Measurements from ENCODE around the gene WNT9A. TPM values are rescaled to one million over a fixed set of nuclear protein-coding genes. Genes with fewer than 3 reads are reported as not detected.
A peak's percentile ranks its signal among the peaks of the same experiment; 100 is the strongest.

The WNT9A gene
- total and polyA plus RNA-seq, 8 donors = 0.72 to 2.9 (median 1.6) TPM

DNA sequence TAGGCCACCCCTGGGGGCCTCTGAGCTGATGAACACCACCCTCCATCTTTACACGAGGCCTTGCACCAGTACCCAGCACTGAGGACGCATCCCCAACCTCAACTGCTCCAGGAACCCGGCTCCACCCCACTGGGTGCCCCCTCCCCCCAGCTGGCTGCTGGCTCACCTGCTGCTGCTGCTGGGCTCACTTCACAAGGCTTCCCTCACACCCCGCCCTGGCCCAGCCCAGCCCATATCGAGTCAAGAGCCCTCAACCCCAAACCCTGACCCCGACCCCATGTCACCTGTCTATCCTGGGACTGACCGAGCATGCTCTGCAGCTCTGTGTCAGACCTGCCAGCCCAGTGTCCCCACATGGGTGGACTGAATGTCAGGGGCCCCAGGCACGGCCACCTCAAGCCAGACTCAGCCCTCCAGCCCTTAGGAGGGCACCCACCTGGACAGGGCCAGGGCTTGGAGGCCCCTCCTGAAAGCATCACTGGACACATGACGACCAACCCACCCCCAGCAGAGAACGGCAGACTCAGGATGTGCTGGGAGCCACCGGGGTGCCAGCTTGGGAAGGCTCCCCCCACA, 21.4 kb downstream of the WNT9A start:
- Histone ChIP-seq H3K4me3 (no peak overlapping the region), H3K4me1 (no peaks in the 10 kb centered on the region), H3K36me3 (no peaks in the 10 kb centered on the region), H3K27me3 (no peaks in the 10 kb centered on the region), H3K9me3 (no peaks in the 10 kb centered on the region), H3K27ac (no peak overlapping the region)
- DNase-seq (peak in 1 of 6 donors; percentile 60), FAIRE-seq (no peak), ATAC-seq (no peak)
- 86 to 87% methylated on average over 11 of the region's 11 CpGs for WGBS, 2 donors
- TF ChIP-seq, protein P1, sequence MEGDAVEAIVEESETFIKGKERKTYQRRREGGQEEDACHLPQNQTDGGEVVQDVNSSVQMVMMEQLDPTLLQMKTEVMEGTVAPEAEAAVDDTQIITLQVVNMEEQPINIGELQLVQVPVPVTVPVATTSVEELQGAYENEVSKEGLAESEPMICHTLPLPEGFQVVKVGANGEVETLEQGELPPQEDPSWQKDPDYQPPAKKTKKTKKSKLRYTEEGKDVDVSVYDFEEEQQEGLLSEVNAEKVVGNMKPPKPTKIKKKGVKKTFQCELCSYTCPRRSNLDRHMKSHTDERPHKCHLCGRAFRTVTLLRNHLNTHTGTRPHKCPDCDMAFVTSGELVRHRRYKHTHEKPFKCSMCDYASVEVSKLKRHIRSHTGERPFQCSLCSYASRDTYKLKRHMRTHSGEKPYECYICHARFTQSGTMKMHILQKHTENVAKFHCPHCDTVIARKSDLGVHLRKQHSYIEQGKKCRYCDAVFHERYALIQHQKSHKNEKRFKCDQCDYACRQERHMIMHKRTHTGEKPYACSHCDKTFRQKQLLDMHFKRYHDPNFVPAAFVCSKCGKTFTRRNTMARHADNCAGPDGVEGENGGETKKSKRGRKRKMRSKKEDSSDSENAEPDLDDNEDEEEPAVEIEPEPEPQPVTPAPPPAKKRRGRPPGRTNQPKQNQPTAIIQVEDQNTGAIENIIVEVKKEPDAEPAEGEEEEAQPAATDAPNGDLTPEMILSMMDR (IDR thresholded peaks at IDR 0.05) = no peak
- intact Hi-C loops (cut with DNase I) = no loop called here

DNA sequence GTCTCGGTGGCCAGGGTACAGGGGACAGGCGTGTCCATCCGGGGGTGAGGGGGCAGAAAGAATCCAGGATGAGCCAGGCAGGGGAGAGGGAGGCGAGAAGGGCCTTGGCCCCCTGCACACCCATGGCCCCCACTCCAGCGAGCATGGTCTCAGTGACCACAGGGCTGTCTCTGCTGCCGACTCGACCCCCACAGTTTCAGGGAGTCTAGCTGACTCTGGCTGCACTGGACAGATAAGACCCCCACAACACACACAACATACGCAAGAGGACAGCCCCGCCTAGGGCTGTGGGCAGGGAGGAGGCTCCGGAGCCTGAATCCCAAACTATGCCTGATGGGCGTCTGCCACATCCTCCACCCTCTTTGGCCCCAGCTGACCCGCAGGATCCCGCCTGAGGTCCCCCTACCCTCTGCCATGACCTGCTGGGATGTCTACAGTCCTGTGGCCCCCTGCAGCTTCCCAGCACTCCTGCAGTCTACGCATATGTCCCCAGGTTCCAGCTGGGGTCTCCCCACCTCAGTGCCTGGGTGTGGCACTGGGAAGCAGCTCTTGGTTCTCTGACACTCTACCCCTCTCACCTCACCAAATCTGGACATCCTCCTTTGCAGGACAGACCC, 22.0 kb downstream of the WNT9A start:
- Histone ChIP-seq H3K4me3 (no peak overlapping the region), H3K4me1 (no peaks in the 10 kb centered on the region), H3K27ac (no peak overlapping the region), H3K27me3 (no peaks in the 10 kb centered on the region), H3K36me3 (no peaks in the 10 kb centered on the region), H3K9me3 (no peaks in the 10 kb centered on the region)
- intact Hi-C loops (cut with DNase I) = no loop called here
- DNase-seq (peak in 1 of 6 donors; percentile 53), FAIRE-seq (no peak), ATAC-seq (no peak)
- TF ChIP-seq, protein P1 (IDR thresholded peaks at IDR 0.05) = no peak
- WGBS, 2 donors = 93 to 95% methylated on average over 14 of the region's 14 CpGs

DNA sequence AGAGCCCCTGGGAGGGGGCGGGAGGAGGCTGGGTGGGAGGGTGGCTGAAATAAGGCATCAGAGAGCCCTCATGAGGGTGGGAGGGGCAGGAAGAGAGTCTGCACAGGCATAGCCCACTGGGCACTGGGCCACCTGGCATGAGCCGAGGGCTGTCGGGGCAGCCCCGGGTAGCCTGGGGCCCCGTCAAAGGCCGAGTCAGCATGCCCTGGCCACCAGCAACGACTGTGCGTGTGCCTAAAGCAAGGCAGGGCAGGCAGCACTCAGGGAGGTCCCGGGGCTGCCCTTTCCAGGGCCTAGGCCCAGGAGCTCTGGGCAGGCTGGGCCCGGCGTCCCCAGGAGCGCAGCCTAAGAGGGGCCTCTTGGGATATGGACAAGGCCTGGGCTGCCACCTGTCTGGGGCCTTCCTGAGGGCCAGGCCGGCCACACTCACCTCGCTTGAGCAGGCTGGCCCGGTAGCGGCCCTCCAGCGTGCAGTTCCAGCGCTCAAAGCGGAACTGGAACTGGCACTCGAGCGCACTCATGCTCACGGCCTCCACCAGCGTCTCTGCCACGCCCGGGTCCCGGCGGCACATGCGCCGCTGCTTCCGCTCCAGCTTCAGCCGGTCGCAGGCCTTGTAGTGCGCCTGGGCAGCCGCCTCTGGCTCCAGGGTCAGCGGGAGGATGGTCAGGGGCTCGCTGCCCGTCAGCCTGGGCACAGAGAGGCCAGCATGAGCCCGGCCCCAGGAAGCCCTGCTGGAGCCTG, 22.7 kb downstream of the WNT9A start:
- no peaks in the 10 kb centered on the region for H3K4me1 ChIP-seq
- TF ChIP-seq, protein P1 (IDR thresholded peaks at IDR 0.05) = no peak
- H3K27ac ChIP-seq = no peak overlapping the region
- ATAC-seq (no peak), DNase-seq (peak in 2 of 6 donors; percentile 24 to 53), FAIRE-seq (no peak)
- no peaks in the 10 kb centered on the region for H3K27me3 ChIP-seq
- 91 to 92% methylated on average over 38 of the region's 38 CpGs for WGBS, 2 donors
- no peaks in the 10 kb centered on the region for H3K36me3 ChIP-seq
- no peaks in the 10 kb centered on the region for H3K9me3 ChIP-seq
- H3K4me3 ChIP-seq = no peak overlapping the region
- intact Hi-C loops (cut with DNase I) = no loop called here

DNA sequence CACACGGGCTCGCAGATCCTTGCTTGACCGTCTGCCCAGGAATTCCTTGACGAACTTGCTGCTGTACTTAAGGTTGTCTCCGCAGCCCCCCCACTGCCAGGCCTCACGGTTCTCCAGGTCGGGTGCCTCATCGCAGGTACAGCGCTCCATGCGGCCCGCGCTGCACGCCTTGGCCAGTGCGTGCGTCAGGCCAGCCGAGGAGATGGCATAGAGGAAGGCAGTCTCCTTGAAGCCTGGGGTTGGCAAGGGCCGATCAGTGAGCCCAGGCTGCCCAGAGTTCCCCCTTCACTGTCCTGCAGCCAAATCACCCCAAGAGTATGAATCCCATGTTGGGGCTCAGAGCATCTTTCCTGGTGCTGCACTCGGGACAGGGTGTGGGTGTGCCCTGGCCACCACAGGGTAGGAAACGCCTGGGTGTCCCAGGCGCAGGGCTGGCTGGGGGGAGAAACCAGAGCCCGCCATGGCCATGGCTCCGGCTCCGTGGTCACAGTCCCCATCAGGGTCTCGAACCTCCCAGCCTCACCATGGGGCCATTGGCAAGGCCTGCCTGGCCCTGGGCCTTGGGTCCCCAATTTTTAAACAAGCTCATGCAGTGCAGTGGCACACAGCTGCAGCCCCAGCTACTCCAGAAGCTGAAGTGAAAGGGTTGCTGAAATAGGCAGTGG, 23.4 kb downstream of the WNT9A start:
- 94 to 95% methylated on average over 24 of the region's 24 CpGs for WGBS, 2 donors
- Histone ChIP-seq H3K9me3 (no peaks in the 10 kb centered on the region), H3K4me3 (no peak overlapping the region), H3K4me1 (no peaks in the 10 kb centered on the region), H3K27ac (no peak overlapping the region), H3K27me3 (no peaks in the 10 kb centered on the region), H3K36me3 (no peaks in the 10 kb centered on the region)
- FAIRE-seq = no peak
- peak in 1 of 6 donors; percentile 42 for DNase-seq
- TF ChIP-seq, protein P1 (IDR thresholded peaks at IDR 0.05) = no peak
- intact Hi-C loops (cut with DNase I) = no loop called here
- ATAC-seq = no peak

Measured in pancreas (tissue), 10 donors.